BJ (cell line): ENCODE measurements around the gene UGT1A9. TPM values are rescaled to one million over a fixed set of nuclear protein-coding genes. Genes with fewer than 3 reads are reported as not detected.

Experiments used
- CTCF ChIA-PET: fragments of 350-600 bp; formaldehyde crosslinking; extraction: SDS; loops from one replicate; lab custom pipeline; 2021; ENCODE audit warnings: antibody characterized with exemption, inconsistent platforms; lab: Yijun Ruan, JAX
- POLR2A ChIA-PET: fragments of 300-600 bp; sonication (Branson Sonifier 250); formaldehyde crosslinking; extraction: SDS; loops from one replicate; lab custom pipeline; 2021; ENCODE audit warnings: antibody characterized with exemption; lab: Charles Lee
- DNase-seq: peaks from one replicate; pipeline ENCODE4 v3.0.0-alpha.2; 2011; ENCODE audit warnings: low read depth
- H3K27me3 ChIP-seq: 2 replicates; pipeline ENCODE4 v1.6.0; 2011; ENCODE audit warnings: low read length; ENCODE audit not compliant: control insufficient read depth, insufficient read depth
- H3K36me3 ChIP-seq: 2 replicates; pipeline ENCODE4 v1.5.1; 2011; ENCODE audit warnings: low read length; ENCODE audit not compliant: control insufficient read depth, insufficient read depth
- H3K4me3 ChIP-seq: 2 replicates; pipeline ENCODE4 v1.5.1; 2011; ENCODE audit warnings: low read depth, mild to moderate bottlenecking, control low read depth, low read length
- CTCF ChIP-seq: IDR thresholded peaks from 2 replicates; pipeline ENCODE4 v1.5.1; 2011; ENCODE audit warnings: low read depth, mild to moderate bottlenecking, control low read depth, inconsistent platforms, low read length, moderate library complexity; ENCODE audit not compliant: insufficient read depth
- polyA plus RNA-seq: library from polyadenylated mRNA; depleted of rRNA; stranded (reverse); fragments of >200 nt; gene quantifications from 2 replicates; pipeline ENCODE4 v1.2.3, GENCODE V29; 2011

UGT1A9 gene
- polyA plus RNA-seq, 1 experiment, result not detected

DNA sequence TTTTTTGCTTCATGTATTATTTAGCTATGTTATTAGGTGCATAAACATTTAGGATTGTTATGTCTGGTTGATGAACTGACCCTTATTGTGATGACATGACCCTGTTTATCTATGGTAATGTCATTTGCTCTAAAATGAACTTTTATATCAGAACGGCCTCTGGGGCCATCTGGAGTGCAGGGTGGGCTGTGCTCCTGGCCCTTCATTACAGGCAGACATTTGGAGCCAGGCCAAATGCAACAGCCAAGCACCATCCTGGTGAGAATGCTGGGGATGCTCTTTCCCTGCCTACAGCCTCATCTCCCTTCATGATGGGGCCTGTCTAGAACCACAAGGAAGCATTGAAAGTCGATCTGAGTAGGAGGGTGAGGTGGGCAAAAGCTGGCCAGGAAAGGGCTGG is 144.6 kb downstream of the UGT1A9 start:
- no peaks in the 10 kb centered on the region for H3K36me3 ChIP-seq
- ChIA-PET CTCF (no interaction called here), POLR2A (no interaction called here)
- no peak for TF ChIP-seq CTCF
- 0 out of 2 replicates have a peak, but pooled peaks cover 1% of the 10 kb centered on the region for H3K27me3 ChIP-seq
- H3K4me3 ChIP-seq, result no peak overlapping the region
- no peak for DNase-seq

- Histone ChIP-seq H3K4me3 (no peak overlapping the region), H3K27me3 (0 out of 2 replicates have a peak, but pooled peaks cover 1% of the 10 kb centered on the region), H3K36me3 (no peaks in the 10 kb centered on the region)
- ChIA-PET POLR2A (no interaction called here), CTCF (no interaction called here)
- no peak for TF ChIP-seq CTCF
- no peak for DNase-seq
Observed at GRCh38 chr2:233816771-233817170, 145.1 kb downstream of the UGT1A9 start.

DNA sequence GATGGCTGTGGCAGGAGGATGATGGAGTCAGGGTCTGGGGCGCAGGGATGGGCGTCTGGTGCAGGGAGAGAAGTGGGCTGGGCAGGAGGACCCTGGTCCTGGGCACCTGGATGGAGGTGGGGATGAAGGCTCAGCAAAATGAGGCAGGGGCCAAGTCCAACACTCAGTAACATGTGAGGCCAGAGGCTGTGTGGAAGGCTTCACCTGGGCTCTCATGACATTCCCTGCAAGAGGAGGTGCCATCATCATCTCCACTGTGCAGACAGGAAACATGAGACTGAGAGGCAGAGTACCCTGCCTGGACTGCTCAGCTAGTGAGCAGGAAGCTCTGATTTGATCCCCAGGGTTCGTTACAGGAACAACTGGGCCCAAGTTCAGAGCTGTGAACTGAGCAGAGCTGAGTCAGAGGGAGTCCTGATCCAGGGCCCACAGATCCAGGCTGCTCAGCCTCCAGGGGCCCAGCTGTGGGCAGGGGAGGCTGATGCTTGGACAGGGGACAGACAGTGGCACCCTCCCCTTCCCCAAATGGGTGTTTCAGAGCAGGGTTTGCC is 145.7 kb downstream of the UGT1A9 start:
- 0 out of 2 replicates have a peak, but pooled peaks cover 1% of the 10 kb centered on the region for H3K27me3 ChIP-seq
- no peak for TF ChIP-seq CTCF
- no peak overlapping the region for H3K4me3 ChIP-seq
- no peaks in the 10 kb centered on the region for H3K36me3 ChIP-seq
- CTCF ChIA-PET, result no interaction called here
- no peak for DNase-seq
- POLR2A ChIA-PET, result no interaction called here

DNA sequence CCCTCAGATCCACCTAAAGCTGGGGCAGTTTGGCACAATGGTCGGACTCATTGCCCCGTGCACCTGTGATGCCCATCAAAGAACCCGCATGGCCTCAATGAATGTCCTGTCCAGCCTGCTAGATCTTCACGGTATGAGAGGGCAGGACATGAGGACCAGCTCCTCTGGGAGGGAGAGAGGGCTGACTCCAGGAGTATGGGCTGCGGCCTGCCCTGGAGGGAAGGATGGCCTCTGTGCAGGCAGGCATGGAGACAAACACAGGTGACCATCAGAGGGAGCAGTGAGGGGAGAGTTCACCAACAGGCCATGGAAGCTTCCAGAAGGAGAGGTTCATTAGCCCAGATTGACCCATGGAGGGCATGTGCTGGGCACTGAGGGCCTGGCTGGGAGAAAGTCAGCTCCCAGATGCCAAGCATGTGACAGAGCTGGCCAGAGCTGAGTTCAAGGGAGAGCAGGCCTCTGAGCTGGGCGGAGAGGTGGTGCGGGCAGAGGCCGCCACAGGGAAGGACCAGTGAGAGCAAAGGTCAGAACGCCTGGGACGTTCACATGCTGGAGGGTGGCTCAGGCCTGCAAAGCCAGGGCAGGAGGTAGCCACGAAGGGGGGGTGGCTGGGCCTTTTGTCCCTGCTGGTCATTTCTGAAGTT is 146.4 kb downstream of the UGT1A9 start:
- CTCF ChIA-PET, result no interaction called here
- POLR2A ChIA-PET, result no interaction called here
- H3K36me3 ChIP-seq, result no peaks in the 10 kb centered on the region
- H3K4me3 ChIP-seq, result no peak overlapping the region
- no peak for TF ChIP-seq CTCF
- no peak for DNase-seq
- 0 out of 2 replicates have a peak, but pooled peaks cover 1% of the 10 kb centered on the region for H3K27me3 ChIP-seq

DNA sequence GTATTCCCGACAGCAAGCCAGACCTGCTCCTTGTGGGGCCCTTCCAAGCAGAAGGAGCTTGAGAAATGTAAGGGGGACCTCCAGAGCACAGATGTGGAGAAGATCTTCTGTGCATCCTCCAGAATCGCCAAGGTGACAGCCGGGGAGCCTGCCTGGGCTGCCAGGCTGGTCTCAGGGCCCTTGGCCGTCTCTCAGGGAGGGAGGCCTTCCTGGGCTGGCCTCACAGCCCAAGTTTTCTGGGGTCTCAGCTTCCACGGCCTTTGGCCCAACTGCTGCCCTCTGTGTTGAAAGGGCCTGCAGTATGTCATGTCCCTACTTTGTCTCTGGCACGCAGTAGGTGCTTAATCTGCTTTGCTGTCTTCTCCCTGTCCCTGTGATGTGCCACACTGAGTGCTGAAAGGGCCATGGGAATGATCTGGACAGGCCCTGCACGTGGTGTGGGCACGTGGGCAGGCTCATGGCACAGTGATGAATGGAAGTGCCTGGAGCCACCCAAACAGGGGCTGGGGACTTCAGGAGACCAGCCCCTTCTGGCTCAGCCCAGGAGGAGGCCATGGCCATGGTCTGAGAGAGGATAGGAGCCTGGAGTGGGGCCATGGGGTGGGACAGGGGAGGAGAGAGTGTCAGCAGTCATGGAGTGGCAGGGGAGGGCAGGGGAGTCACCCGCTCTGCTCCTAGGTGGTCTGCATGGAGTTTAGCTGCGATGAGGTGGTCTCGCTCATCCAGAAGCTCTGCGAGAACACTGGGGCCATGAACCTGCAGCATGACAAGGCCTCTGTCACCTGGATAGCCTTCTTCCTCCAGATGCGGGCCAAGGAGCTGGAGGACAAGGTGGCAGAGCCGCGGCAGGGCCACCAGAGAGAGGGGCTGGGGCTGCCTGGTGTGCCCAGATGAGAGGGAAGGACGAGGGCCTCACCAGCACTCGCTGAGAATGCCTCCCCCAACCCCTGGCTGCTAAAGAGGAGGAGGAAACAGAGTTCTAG is 147.2 kb downstream of the UGT1A9 start:
- CTCF ChIA-PET, result interaction anchor here (1.0 kb wide), 1 partner anchor 52 kb away, joined by 3 read pairs; no protein-coding TSS in a partner anchor
- no peak for DNase-seq
- TF ChIP-seq CTCF, result no peak
- POLR2A ChIA-PET, result no interaction called here
- H3K36me3 ChIP-seq, result no peaks in the 10 kb centered on the region
- no peak overlapping the region for H3K4me3 ChIP-seq
- no peaks in the 10 kb centered on the region for H3K27me3 ChIP-seq
